COLO668 (cell line): ENCODE data around the gene QPRT.
"Not testable (repeated sequence)": the region's sequence is repeated elsewhere in the genome, so short reads cannot be mapped to it uniquely, and the experiment has no call there.

Source experiments
- DNase-seq: peaks from one replicate; lab custom pipeline; 2025; ENCODE audit not compliant: unreplicated experiment; lab: John Stamatoyannopoulos, UW

The QPRT gene

GRCh38 chr16:29662000-29662728 is 16.8 kb upstream of the QPRT start:
- DNase-seq, result no peak

- no peak for DNase-seq
Measured at GRCh38 chr16:29662729-29663015, 16.3 kb upstream of the QPRT start.

GRCh38 chr16:29663016-29663806 is 15.8 kb upstream of the QPRT start, which contains the start of gene SPN:
Gene SPN (plus strand): TSS chr16:29663247. CDS start chr16:29663729, 482 bp downstream.
- no peak for DNase-seq

- no peak for DNase-seq
Measured at GRCh38 chr16:29663807-29664090, 15.2 kb upstream of the QPRT start.

- no peak for DNase-seq
Measured at GRCh38 chr16:29664091-29664921, 14.7 kb upstream of the QPRT start.

- DNase-seq, result no peak
Measured at GRCh38 chr16:29665294-29666077, 13.5 kb upstream of the QPRT start.

GRCh38 chr16:29667322-29667610 is 11.7 kb upstream of the QPRT start:
- DNase-seq, result not testable (repeated sequence)

GRCh38 chr16:29667755-29668154 is 11.2 kb upstream of the QPRT start:
- no peak for DNase-seq

GRCh38 chr16:29668267-29668666 is 10.7 kb upstream of the QPRT start:
- DNase-seq, result no peak

GRCh38 chr16:29673501-29673900 is 5.5 kb upstream of the QPRT start:
- DNase-seq, result no peak

GRCh38 chr16:29674188-29674587 is 4.8 kb upstream of the QPRT start:
- DNase-seq, result no peak

- DNase-seq, result no peak
Measured at GRCh38 chr16:29675811-29676643, 3.0 kb upstream of the QPRT start.

- no peak for DNase-seq
Measured at GRCh38 chr16:29676989-29677785, 1.8 kb upstream of the QPRT start.

- no peak for DNase-seq
Measured at GRCh38 chr16:29680180-29680598, 1.2 kb downstream of the QPRT start.

- DNase-seq, result no peak
Measured at GRCh38 chr16:29683543-29684090, 4.6 kb downstream of the QPRT start.

GRCh38 chr16:29684679-29685078 is 5.7 kb downstream of the QPRT start:
- no peak for DNase-seq

- no peak for DNase-seq
Measured at GRCh38 chr16:29686740-29687332, 7.9 kb downstream of the QPRT start.

GRCh38 chr16:29687755-29688154 is 8.8 kb downstream of the QPRT start:
- no peak for DNase-seq

- no peak for DNase-seq
Measured at GRCh38 chr16:29688172-29688571, 9.2 kb downstream of the QPRT start.
